Neural progenitor cell (in vitro differentiated cells): ENCODE data around the gene XPNPEP2.

Experiments used
- CTCF ChIP-seq: fragments of 200-600 bp; sonication (generic); IDR thresholded peaks from 2 replicates; pipeline ENCODE4 v1.5.1; 2017; ENCODE audit warnings: antibody characterized with exemption, mild to moderate bottlenecking
- EZH2 ChIP-seq: fragments of 200-600 bp; sonication (generic); IDR thresholded peaks from 2 replicates; pipeline ENCODE4 v1.6.1; 2017; ENCODE audit warnings: antibody characterized with exemption, mild to moderate bottlenecking, moderate library complexity

DNA sequence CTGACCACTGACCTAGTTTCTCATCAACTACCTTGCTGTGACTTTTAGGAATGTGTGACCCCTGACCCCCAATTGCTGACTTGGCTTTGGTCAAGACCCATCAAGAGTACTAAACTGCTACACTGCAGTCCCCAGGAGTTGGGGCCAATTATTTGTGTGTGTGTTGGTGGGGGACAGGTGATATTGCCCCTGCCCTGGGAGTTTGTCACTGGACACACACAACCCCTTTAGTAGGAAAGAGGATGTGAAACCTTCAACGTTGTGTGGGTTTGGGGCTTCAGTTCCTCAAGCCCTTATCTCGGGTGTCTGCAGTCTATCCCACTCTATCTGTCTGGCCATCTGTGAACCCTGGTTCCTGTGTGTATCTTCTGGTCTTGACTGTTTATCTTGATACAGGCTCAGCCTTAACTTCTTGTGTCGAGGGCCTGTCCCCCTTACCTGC, 47.5 kb downstream of the XPNPEP2 start:
- no peak for TF ChIP-seq CTCF
- no peak for TF ChIP-seq EZH2
